HepG2 (cell line): Measurements from ENCODE around the gene CACNA2D3.

Experiments used
- CHD4 ChIP-seq: fragments of 200-600 bp; sonication (generic); IDR thresholded peaks from 2 replicates; pipeline ENCODE4 v1.7.0; 2017; ENCODE audit warnings: mild to moderate bottlenecking, low read length, borderline replicate concordance
- CTCF ChIP-seq: sonication (generic); formaldehyde crosslinking; IDR thresholded peaks from 2 replicates; pipeline ENCODE4 v1.5.0; 2020; ENCODE audit warnings: mild to moderate bottlenecking, missing genetic modification reagents, moderate library complexity
- EZH2 ChIP-seq: conservative IDR thresholded peaks from 2 replicates; pipeline ENCODE4 v1.6.1; 2012; ENCODE audit warnings: mild to moderate bottlenecking, low read depth, low read length, moderate library complexity
- GABPB1 ChIP-seq: IDR thresholded peaks from 2 replicates; pipeline ENCODE4 v1.6.1; 2016; ENCODE audit warnings: mild to moderate bottlenecking, missing genetic modification reagents, moderate library complexity, missing compliant biosample characterization
- HMGA1 ChIP-seq: sonication (generic); formaldehyde crosslinking; conservative IDR thresholded peaks from 2 replicates; pipeline ENCODE4 v1.4.0; 2020; ENCODE audit warnings: missing genetic modification reagents
- NFYB ChIP-seq: sonication (generic); formaldehyde crosslinking; IDR thresholded peaks from 2 replicates; pipeline ENCODE4 v1.4.0; 2020; ENCODE audit warnings: missing genetic modification reagents
- POLR2A ChIP-seq, 2 experiments: IDR thresholded peaks; 2 replicates each; pipeline ENCODE4 v1.6.1; 2011; ENCODE audit warnings: low read depth in 2 of 2, low read length in 2 of 2, mild to moderate bottlenecking in 1 of 2, moderate library complexity in 1 of 2; ENCODE audit not compliant: insufficient read depth in 1 of 2
- SNAPC5 ChIP-seq: sonication (generic); formaldehyde crosslinking; IDR thresholded peaks from 2 replicates; pipeline ENCODE4 v1.8.1; 2023; ENCODE audit warnings: mild to moderate bottlenecking, missing genetic modification reagents, borderline replicate concordance
- TAF1 ChIP-seq: sonication (generic); formaldehyde crosslinking; IDR thresholded peaks from 2 replicates; pipeline ENCODE4 v1.4.0; 2020; ENCODE audit warnings: missing genetic modification reagents
- TCF7L2 ChIP-seq: IDR thresholded peaks from 2 replicates; pipeline ENCODE4 v1.6.1; 2011; ENCODE audit warnings: mild to moderate bottlenecking, low read depth, low read length, moderate library complexity
- ZBTB14 ChIP-seq: sonication (generic); formaldehyde crosslinking; IDR thresholded peaks from 2 replicates; pipeline ENCODE4 v1.4.0; 2020; ENCODE audit warnings: missing genetic modification reagents
- ZNF12 ChIP-seq: sonication (generic); formaldehyde crosslinking; IDR thresholded peaks from 2 replicates; pipeline ENCODE4 v1.5.0; 2020; ENCODE audit warnings: missing genetic modification reagents
- ZNF362 ChIP-seq: sonication (generic); formaldehyde crosslinking; IDR thresholded peaks from 2 replicates; pipeline ENCODE4 v1.4.0; 2020; ENCODE audit warnings: missing genetic modification reagents, mild to moderate bottlenecking, borderline replicate concordance
- ZNF530 ChIP-seq: sonication (generic); formaldehyde crosslinking; IDR thresholded peaks from 2 replicates; pipeline ENCODE4 v1.5.0; 2020; ENCODE audit warnings: low read depth, mild to moderate bottlenecking, missing genetic modification reagents

- TF ChIP-seq CTCF (CRISPR knock-in tag): no peak
- no peak for TF ChIP-seq POLR2A (IDR thresholded peaks at IDR 0.05; ENCODE audit: insufficient read depth in 1 of 2, low read depth in 2 of 2, low read length in 2 of 2)
- no peak for TF ChIP-seq ZNF530 (CRISPR knock-in tag)
- no peak for TF ChIP-seq HMGA1 (CRISPR knock-in tag)
- TF ChIP-seq ZNF12 (CRISPR knock-in tag): 0 out of 2 replicates have a peak, but pooled peaks have one; percentile 56
- no peak for TF ChIP-seq EZH2
- TF ChIP-seq SNAPC5 (CRISPR knock-in tag): no peak
- TF ChIP-seq NFYB (CRISPR knock-in tag): no peak
- TF ChIP-seq ZNF362 (CRISPR knock-in tag): no peak
- TF ChIP-seq CHD4: no peak
- peak; percentile 82 for TF ChIP-seq TCF7L2
- TF ChIP-seq TAF1 (CRISPR knock-in tag): no peak
- TF ChIP-seq GABPB1 (CRISPR knock-in tag): peak; percentile 21; the same call in 1 of the 2 replicates
- TF ChIP-seq ZBTB14 (CRISPR knock-in tag): no peak
Observed at GRCh38 chr3:54443561-54444161, 321.3 kb downstream of the CACNA2D3 start.
